WERI-Rb-1 (cell line): ENCODE results near the gene EDA2R.

Experiments
- DNase-seq: peaks from one replicate; pipeline ENCODE4 v3.0.0-alpha.2; 2020
- H3K27ac ChIP-seq: fragments of 250-450 bp; sonication (Bioruptor Pico); 2 replicates; pipeline ENCODE4 v1.5.1; 2020; ENCODE audit warnings: mild to moderate bottlenecking, moderate library complexity
- H3K27me3 ChIP-seq: fragments of 250-450 bp; sonication (Bioruptor Pico); 2 replicates; pipeline ENCODE4 v1.5.1; 2021; ENCODE audit warnings: mild to moderate bottlenecking, low read depth, moderate library complexity; ENCODE audit not compliant: insufficient read depth, severe bottlenecking
- H3K36me3 ChIP-seq: fragments of 250-450 bp; sonication (Bioruptor Pico); 2 replicates; pipeline ENCODE4 v1.5.1; 2020; ENCODE audit warnings: mild to moderate bottlenecking, moderate library complexity
- H3K4me3 ChIP-seq: 2 replicates; pipeline ENCODE4 v1.5.1; 2011; ENCODE audit warnings: low read depth, mild to moderate bottlenecking, control low read depth, low read length
- H3K9me3 ChIP-seq: fragments of 250-450 bp; sonication (Bioruptor Pico); 2 replicates; pipeline ENCODE4 v1.5.1; 2021; ENCODE audit warnings: mild to moderate bottlenecking, moderate library complexity; ENCODE audit not compliant: severe bottlenecking
- CTCF ChIP-seq: IDR thresholded peaks from 2 replicates; pipeline ENCODE4 v1.5.1; 2011; ENCODE audit warnings: low read depth, mild to moderate bottlenecking, control low read depth, inconsistent platforms, low read length

The EDA2R gene

GRCh38 chrX:66616944-66617343 lies 21.9 kb downstream of the EDA2R start:
- no peak for DNase-seq

GRCh38 chrX:66602381-66602938 lies 36.4 kb downstream of the EDA2R start:
- H3K27ac ChIP-seq, result no peak overlapping the region
- no peaks in the 10 kb centered on the region for H3K27me3 ChIP-seq
- no peak for DNase-seq
- peaks cover 7% of the 10 kb centered on the region for H3K36me3 ChIP-seq
- H3K9me3 ChIP-seq, result no peaks in the 10 kb centered on the region
- no peak for TF ChIP-seq CTCF
- no peak overlapping the region for H3K4me3 ChIP-seq

More at GRCh38 chrX:66616944-66617343, 21.9 kb downstream of the EDA2R start:
- Histone ChIP-seq H3K27me3 (no peaks in the 10 kb centered on the region), H3K9me3 (no peaks in the 10 kb centered on the region), H3K4me3 (no peak overlapping the region), H3K36me3 (no peaks in the 10 kb centered on the region), H3K27ac (no peak overlapping the region)
- no peak for TF ChIP-seq CTCF

GRCh38 chrX:66601522-66601921 lies 37.4 kb downstream of the EDA2R start:
- no peak overlapping the region for H3K27ac ChIP-seq
- H3K27me3 ChIP-seq, result no peaks in the 10 kb centered on the region
- H3K36me3 ChIP-seq, result peaks cover 7% of the 10 kb centered on the region
- no peak overlapping the region for H3K4me3 ChIP-seq
- no peak for DNase-seq
- no peaks in the 10 kb centered on the region for H3K9me3 ChIP-seq
- TF ChIP-seq CTCF, result no peak

GRCh38 chrX:66579219-66579618 lies 59.7 kb downstream of the EDA2R start:
- Histone ChIP-seq H3K4me3 (no peak overlapping the region), H3K36me3 (no peaks in the 10 kb centered on the region), H3K9me3 (no peaks in the 10 kb centered on the region), H3K27ac (no peak overlapping the region), H3K27me3 (no peaks in the 10 kb centered on the region)
- TF ChIP-seq CTCF, result no peak
- DNase-seq, result no peak

- no peak overlapping the region for H3K4me3 ChIP-seq
- H3K9me3 ChIP-seq, result no peaks in the 10 kb centered on the region
- H3K27me3 ChIP-seq, result peaks cover 13% of the 10 kb centered on the region
- no peak for TF ChIP-seq CTCF
- DNase-seq, result no peak
- no peak overlapping the region for H3K27ac ChIP-seq
- H3K36me3 ChIP-seq, result no peaks in the 10 kb centered on the region
These were observed 84.9 kb downstream of the EDA2R start for GRCh38 chrX:66553973-66554372.

- H3K9me3 ChIP-seq, result no peaks in the 10 kb centered on the region
- DNase-seq, result no peak
- no peak overlapping the region for H3K27ac ChIP-seq
- no peak for TF ChIP-seq CTCF
- no peaks in the 10 kb centered on the region for H3K36me3 ChIP-seq
- no peak overlapping the region for H3K4me3 ChIP-seq
- peaks cover 13% of the 10 kb centered on the region for H3K27me3 ChIP-seq
These were observed 91.0 kb downstream of the EDA2R start for GRCh38 chrX:66547847-66548369.
